Measurements from ENCODE around the gene PTBP2.
A peak's percentile ranks its signal among the peaks of the same experiment; 100 is the strongest.

PTBP2 gene, protein sequence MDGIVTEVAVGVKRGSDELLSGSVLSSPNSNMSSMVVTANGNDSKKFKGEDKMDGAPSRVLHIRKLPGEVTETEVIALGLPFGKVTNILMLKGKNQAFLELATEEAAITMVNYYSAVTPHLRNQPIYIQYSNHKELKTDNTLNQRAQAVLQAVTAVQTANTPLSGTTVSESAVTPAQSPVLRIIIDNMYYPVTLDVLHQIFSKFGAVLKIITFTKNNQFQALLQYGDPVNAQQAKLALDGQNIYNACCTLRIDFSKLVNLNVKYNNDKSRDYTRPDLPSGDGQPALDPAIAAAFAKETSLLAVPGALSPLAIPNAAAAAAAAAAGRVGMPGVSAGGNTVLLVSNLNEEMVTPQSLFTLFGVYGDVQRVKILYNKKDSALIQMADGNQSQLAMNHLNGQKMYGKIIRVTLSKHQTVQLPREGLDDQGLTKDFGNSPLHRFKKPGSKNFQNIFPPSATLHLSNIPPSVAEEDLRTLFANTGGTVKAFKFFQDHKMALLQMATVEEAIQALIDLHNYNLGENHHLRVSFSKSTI

DNA sequence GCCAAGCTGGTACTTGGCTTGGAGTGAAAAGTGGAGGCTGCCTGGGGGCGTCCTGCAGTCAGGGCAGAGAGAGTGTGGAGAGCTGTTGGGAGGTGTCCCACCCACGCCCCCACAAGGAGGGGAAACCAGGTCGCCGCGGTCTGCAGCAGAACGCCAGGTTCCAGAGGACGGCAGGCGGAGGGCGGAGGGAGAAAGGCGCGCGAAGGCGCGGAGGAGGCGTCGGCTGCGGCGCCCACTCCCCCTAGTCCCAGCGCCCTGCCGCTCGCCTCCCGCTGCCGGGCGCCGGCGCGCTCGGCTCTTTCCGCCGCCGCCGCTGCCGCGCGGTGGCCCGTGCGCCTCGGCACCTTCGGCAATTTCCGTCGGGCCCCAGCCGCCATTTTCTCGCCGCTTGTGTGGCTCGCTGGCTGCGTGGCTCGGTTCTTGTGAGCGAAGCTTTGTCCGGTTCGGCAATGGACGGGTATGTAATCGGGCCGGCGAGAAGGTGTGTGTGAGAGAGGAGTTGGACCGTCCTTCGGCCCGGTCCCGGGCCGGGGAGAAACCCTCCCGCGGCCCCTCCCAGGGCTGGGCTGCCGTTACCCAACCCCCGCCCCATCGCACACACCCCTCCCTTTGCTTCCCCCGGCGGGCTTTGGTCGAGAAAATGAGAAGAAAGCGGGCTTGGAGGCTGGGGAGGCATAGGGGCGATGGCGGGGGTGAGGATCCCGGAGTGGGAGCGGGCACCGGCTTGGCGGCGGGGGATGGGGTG lies at the start of gene PTBP2:
TSS of gene PTBP2 (plus strand) at position 369 of the 745 bp plus-strand sequence. CDS start at position 450, 81 bp downstream.
- H3K9ac ChIP-seq (ENCODE audit: low read depth, low read length), result peak within 1 kb of the TSS; percentile 100
- peak within 1 kb of the TSS; percentile 99 for H3K27ac ChIP-seq (ENCODE audit: low read length)
- no peaks in the 10 kb centered on the region for H3K9me3 ChIP-seq (ENCODE audit: insufficient read depth, low read depth, low read length)
- H3K4me1 ChIP-seq (ENCODE audit: insufficient read depth, low read length), result peaks cover 7% of the 10 kb centered on the region; the same call in 1 of the 2 replicates
- H3K4me3 ChIP-seq (ENCODE audit: low read length), result peak within 1 kb of the TSS; percentile 95
- H3K36me3 ChIP-seq (ENCODE audit: insufficient read depth, low read depth, low read length), result peaks cover 37% of the 10 kb centered on the region
- no peaks in the 10 kb centered on the region for H3K27me3 ChIP-seq (ENCODE audit: insufficient read depth, low read length)

- H3K27ac ChIP-seq (ENCODE audit: low read length), result no peak overlapping the region
- H3K4me3 ChIP-seq (ENCODE audit: low read length), result no peak overlapping the region
- no peaks in the 10 kb centered on the region for H3K36me3 ChIP-seq (ENCODE audit: insufficient read depth, low read depth, low read length)
- H3K27me3 ChIP-seq (ENCODE audit: insufficient read depth, low read length), result no peaks in the 10 kb centered on the region
- H3K9ac ChIP-seq (ENCODE audit: low read depth, low read length), result no peak overlapping the region
- H3K9me3 ChIP-seq (ENCODE audit: insufficient read depth, low read depth, low read length), result peaks cover 11% of the 10 kb centered on the region
- H3K4me1 ChIP-seq (ENCODE audit: insufficient read depth, low read length), result no peaks in the 10 kb centered on the region
These were observed 46.7 kb upstream of the PTBP2 start for GRCh38 chr1:96674915-96675314.

GRCh38 chr1:96682056-96682455 lies 39.5 kb upstream of the PTBP2 start:
- H3K27ac ChIP-seq (ENCODE audit: low read length), result no peak overlapping the region
- no peaks in the 10 kb centered on the region for H3K9me3 ChIP-seq (ENCODE audit: insufficient read depth, low read depth, low read length)
- no peaks in the 10 kb centered on the region for H3K36me3 ChIP-seq (ENCODE audit: insufficient read depth, low read depth, low read length)
- no peak overlapping the region for H3K4me3 ChIP-seq (ENCODE audit: low read length)
- no peaks in the 10 kb centered on the region for H3K4me1 ChIP-seq (ENCODE audit: insufficient read depth, low read length)
- no peaks in the 10 kb centered on the region for H3K27me3 ChIP-seq (ENCODE audit: insufficient read depth, low read length)
- H3K9ac ChIP-seq (ENCODE audit: low read depth, low read length), result no peak overlapping the region

DNA sequence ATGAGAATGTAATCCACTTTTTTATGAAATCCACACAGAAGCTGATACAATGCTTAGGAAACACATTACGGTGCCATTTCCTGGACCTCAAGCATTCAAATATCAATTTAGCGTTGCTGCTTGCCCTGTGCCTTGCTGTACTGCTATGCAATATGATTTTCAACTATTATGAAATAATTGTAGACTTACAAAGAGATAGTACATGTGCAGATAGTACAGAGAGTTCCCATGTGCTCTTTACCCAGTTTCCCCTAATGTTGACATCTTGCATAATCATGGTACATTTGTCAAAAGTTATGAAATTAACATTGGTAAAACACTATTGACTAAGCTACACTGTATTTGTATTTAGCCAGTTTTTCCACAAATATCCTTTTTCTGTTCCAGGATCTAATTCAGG lies 37.7 kb upstream of the PTBP2 start:
- Histone ChIP-seq H3K9me3 (ENCODE audit: insufficient read depth, low read depth, low read length) (no peaks in the 10 kb centered on the region), H3K4me3 (ENCODE audit: low read length) (no peak overlapping the region), H3K36me3 (ENCODE audit: insufficient read depth, low read depth, low read length) (no peaks in the 10 kb centered on the region), H3K9ac (ENCODE audit: low read depth, low read length) (no peak overlapping the region), H3K27ac (ENCODE audit: low read length) (no peak overlapping the region), H3K4me1 (ENCODE audit: insufficient read depth, low read length) (0 out of 2 replicates have a peak, but pooled peaks cover 3% of the 10 kb centered on the region), H3K27me3 (ENCODE audit: insufficient read depth, low read length) (no peaks in the 10 kb centered on the region)

DNA sequence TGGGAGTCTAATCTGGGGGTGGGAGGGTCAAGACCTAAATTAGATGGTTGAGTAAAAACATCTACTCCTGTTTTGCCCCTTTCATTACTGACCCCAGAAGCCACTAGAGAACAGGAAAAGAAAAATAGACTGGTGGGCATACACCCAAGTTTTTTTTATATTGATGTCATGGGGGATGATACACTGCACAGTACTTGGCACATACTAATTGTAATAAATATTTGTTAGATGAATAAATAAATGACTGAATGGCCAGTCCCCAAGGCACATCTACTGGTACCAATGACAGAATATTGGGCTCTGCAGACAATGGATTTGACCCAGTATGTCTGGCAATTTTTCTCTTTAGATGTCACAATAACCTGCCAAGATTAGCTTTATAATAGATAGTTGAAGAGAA lies 36.8 kb upstream of the PTBP2 start:
- Histone ChIP-seq H3K27ac (ENCODE audit: low read length) (no peak overlapping the region), H3K9me3 (ENCODE audit: insufficient read depth, low read depth, low read length) (no peaks in the 10 kb centered on the region), H3K4me3 (ENCODE audit: low read length) (no peak overlapping the region)

GRCh38 chr1:96688767-96689166 lies 32.8 kb upstream of the PTBP2 start:
- 0 out of 2 replicates have a peak, but pooled peaks cover 3% of the 10 kb centered on the region for H3K4me1 ChIP-seq (ENCODE audit: insufficient read depth, low read length)

More for the DNA sequence above, 36.8 kb upstream of the PTBP2 start:
- Histone ChIP-seq H3K36me3 (ENCODE audit: insufficient read depth, low read depth, low read length) (no peaks in the 10 kb centered on the region), H3K27me3 (ENCODE audit: insufficient read depth, low read length) (no peaks in the 10 kb centered on the region), H3K9ac (ENCODE audit: low read depth, low read length) (no peak overlapping the region), H3K4me1 (ENCODE audit: insufficient read depth, low read length) (0 out of 2 replicates have a peak, but pooled peaks cover 3% of the 10 kb centered on the region)

DNA sequence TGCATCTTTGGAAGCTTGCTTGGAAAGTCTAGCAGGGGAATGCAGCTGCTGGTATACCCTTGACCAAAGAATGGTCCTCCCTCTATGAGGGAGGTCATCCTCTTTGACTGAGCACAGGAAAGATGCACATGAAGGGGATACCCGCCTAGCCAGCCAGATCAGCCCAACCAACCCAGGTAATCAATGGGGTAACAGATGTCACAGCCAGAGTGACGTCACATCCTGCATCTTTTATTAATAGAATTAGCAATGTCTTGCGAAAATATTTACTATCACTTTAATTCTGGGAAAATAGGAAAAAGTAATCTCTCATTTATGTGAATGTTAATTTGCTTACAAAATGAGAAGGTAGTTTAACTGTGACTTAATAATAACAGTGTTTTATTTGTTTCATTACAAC lies 25.6 kb upstream of the PTBP2 start:
- Histone ChIP-seq H3K4me3 (ENCODE audit: low read length) (no peak overlapping the region), H3K27me3 (ENCODE audit: insufficient read depth, low read length) (no peaks in the 10 kb centered on the region)

More at GRCh38 chr1:96688767-96689166, 32.8 kb upstream of the PTBP2 start:
- Histone ChIP-seq H3K36me3 (ENCODE audit: insufficient read depth, low read depth, low read length) (no peaks in the 10 kb centered on the region), H3K27me3 (ENCODE audit: insufficient read depth, low read length) (no peaks in the 10 kb centered on the region), H3K9me3 (ENCODE audit: insufficient read depth, low read depth, low read length) (no peaks in the 10 kb centered on the region), H3K9ac (ENCODE audit: low read depth, low read length) (no peak overlapping the region), H3K27ac (ENCODE audit: low read length) (no peak overlapping the region), H3K4me3 (ENCODE audit: low read length) (no peak overlapping the region)

DNA sequence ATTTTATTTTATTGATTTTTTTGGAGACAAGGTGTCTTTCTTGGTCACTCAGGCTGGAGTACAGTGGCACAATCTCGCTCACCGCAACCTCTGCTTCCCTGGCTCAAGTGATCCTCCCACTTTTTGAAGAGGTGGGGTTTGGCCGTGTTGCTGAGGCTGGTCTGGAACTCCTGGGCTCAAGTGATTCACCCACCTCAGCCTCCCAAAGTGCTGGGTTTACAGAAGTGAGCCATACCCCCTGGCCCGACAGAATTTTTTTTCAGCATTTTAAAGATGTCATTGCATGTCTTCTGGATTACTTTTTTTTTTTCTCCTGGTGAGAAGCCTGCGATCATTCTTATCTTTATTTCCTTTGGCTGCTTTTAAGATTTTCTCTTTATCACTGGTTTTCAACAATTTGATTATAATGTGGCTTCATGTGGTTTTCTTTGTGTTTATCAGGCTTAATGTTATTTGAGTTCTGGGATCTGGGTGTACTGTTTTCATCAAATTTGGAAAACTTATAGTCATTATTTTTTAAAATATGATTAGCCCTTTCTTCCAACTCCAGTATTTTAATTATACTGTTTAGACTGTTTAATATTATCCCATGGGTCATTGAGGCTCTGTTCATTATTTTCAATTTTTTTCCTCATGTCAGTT lies 23.1 kb upstream of the PTBP2 start:
- H3K27me3 ChIP-seq (ENCODE audit: insufficient read depth, low read length), result no peaks in the 10 kb centered on the region
- no peaks in the 10 kb centered on the region for H3K9me3 ChIP-seq (ENCODE audit: insufficient read depth, low read depth, low read length)
- no peak overlapping the region for H3K9ac ChIP-seq (ENCODE audit: low read depth, low read length)
- H3K4me1 ChIP-seq (ENCODE audit: insufficient read depth, low read length), result no peaks in the 10 kb centered on the region
- H3K27ac ChIP-seq (ENCODE audit: low read length), result no peak overlapping the region
- no peaks in the 10 kb centered on the region for H3K36me3 ChIP-seq (ENCODE audit: insufficient read depth, low read depth, low read length)
- H3K4me3 ChIP-seq (ENCODE audit: low read length), result no peak overlapping the region

More for the DNA sequence above, 25.6 kb upstream of the PTBP2 start:
- Histone ChIP-seq H3K9ac (ENCODE audit: low read depth, low read length) (no peak overlapping the region), H3K4me1 (ENCODE audit: insufficient read depth, low read length) (no peaks in the 10 kb centered on the region), H3K27ac (ENCODE audit: low read length) (no peak overlapping the region), H3K36me3 (ENCODE audit: insufficient read depth, low read depth, low read length) (no peaks in the 10 kb centered on the region), H3K9me3 (ENCODE audit: insufficient read depth, low read depth, low read length) (no peaks in the 10 kb centered on the region)

- Histone ChIP-seq H3K9me3 (ENCODE audit: insufficient read depth, low read depth, low read length) (no peaks in the 10 kb centered on the region), H3K27me3 (ENCODE audit: insufficient read depth, low read length) (no peaks in the 10 kb centered on the region), H3K9ac (ENCODE audit: low read depth, low read length) (no peak overlapping the region), H3K36me3 (ENCODE audit: insufficient read depth, low read depth, low read length) (no peaks in the 10 kb centered on the region), H3K27ac (ENCODE audit: low read length) (no peak overlapping the region), H3K4me3 (ENCODE audit: low read length) (no peak overlapping the region), H3K4me1 (ENCODE audit: insufficient read depth, low read length) (no peaks in the 10 kb centered on the region)
These were observed 18.4 kb upstream of the PTBP2 start for GRCh38 chr1:96703186-96703585.

GRCh38 chr1:96707023-96707422 lies 14.6 kb upstream of the PTBP2 start:
- Histone ChIP-seq H3K4me1 (ENCODE audit: insufficient read depth, low read length) (no peaks in the 10 kb centered on the region), H3K27me3 (ENCODE audit: insufficient read depth, low read length) (no peaks in the 10 kb centered on the region), H3K9me3 (ENCODE audit: insufficient read depth, low read depth, low read length) (no peaks in the 10 kb centered on the region), H3K4me3 (ENCODE audit: low read length) (no peak overlapping the region), H3K27ac (ENCODE audit: low read length) (no peak overlapping the region), H3K36me3 (ENCODE audit: insufficient read depth, low read depth, low read length) (no peaks in the 10 kb centered on the region), H3K9ac (ENCODE audit: low read depth, low read length) (no peak overlapping the region)

- Histone ChIP-seq H3K4me1 (ENCODE audit: insufficient read depth, low read length) (no peaks in the 10 kb centered on the region), H3K36me3 (ENCODE audit: insufficient read depth, low read depth, low read length) (no peaks in the 10 kb centered on the region), H3K9me3 (ENCODE audit: insufficient read depth, low read depth, low read length) (no peaks in the 10 kb centered on the region), H3K4me3 (ENCODE audit: low read length) (no peak overlapping the region), H3K9ac (ENCODE audit: low read depth, low read length) (no peak overlapping the region), H3K27ac (ENCODE audit: low read length) (no peak overlapping the region), H3K27me3 (ENCODE audit: insufficient read depth, low read length) (no peaks in the 10 kb centered on the region)
These were observed 13.1 kb upstream of the PTBP2 start for GRCh38 chr1:96708482-96708881.

Measured in iPS-20b (cell line).